Frontal cortex (tissue), 4 donors: ENCODE data around the gene OIP5. TPM values are rescaled to one million over a fixed set of nuclear protein-coding genes. Genes with fewer than 3 reads are reported as not detected.
A peak's percentile ranks its signal among the peaks of the same experiment; 100 is the strongest.
"Not testable (repeated sequence)": the region's sequence is repeated elsewhere in the genome, so short reads cannot be mapped to it uniquely, and the experiment has no call there.

Source experiments
- DNase-seq, 2 donors: peaks; one replicate each; pipeline ENCODE4 v3.0.0; 2012; ENCODE audit warnings: low spot score in 2 of 2
- FAIRE-seq: peaks from 2 replicates; lab custom pipeline; 2012; peaks lifted over from hg19 to GRCh38; lab: Jason Lieb, UNC
- total RNA-seq: library from RNA; depleted of rRNA; stranded (reverse); fragments of >200 nt; gene quantifications from one replicate; pipeline ENCODE4 v1.2.3, GENCODE V29; 2014
- donor health status: control.
- donor health status: control.
- donor health status: control.

OIP5 gene
- total RNA-seq, 1 donor from 2014 or later = 2.4 TPM

- FAIRE-seq (no peak), DNase-seq (no peak)
Observed at GRCh38 chr15:41307679-41308078, 24.7 kb downstream of the OIP5 start.

- DNase-seq (no peak), FAIRE-seq (no peak)
Observed at GRCh38 chr15:41304149-41304770, 28.1 kb downstream of the OIP5 start.

DNA sequence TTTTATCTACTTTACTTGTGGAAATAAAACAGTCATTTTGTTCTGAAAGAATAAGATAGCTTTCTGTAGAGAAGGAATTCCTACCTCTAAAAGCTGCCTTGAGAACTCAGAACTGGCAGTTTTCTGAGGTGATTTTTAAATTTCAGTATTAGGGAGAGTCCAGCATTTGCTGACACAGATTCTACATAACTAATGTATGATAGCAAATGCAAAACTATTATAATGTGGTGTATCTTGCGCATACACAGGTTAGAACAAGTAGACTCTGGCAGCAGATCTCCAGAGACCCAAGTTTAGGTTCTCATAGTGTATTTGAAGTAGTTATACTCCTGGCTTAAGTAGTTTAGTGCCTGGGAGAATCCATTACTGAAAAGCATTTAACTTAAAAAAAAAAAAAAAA, 30.8 kb downstream of the OIP5 start:
- FAIRE-seq (no peak), DNase-seq (no peak)

DNA sequence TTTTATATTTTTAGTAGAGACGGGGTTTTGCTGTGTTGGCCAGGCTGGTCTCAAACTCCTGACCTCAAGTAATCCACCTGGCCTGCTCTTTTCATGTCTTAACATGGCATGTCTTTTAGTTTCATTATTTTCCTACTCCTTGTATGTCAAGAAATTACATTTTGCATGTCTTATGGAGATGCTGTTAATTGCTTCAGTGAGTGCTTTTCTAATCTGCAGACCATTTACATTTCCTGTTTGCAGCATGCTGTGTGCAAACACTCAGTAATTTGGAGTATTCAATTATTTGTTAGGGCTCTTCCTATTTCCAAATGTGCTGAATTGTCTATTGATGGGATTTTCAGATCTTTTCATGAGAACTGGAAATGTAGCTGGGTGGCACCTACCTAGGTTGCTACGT, 31.3 kb downstream of the OIP5 start:
- not testable (repeated sequence) for FAIRE-seq, DNase-seq

DNA sequence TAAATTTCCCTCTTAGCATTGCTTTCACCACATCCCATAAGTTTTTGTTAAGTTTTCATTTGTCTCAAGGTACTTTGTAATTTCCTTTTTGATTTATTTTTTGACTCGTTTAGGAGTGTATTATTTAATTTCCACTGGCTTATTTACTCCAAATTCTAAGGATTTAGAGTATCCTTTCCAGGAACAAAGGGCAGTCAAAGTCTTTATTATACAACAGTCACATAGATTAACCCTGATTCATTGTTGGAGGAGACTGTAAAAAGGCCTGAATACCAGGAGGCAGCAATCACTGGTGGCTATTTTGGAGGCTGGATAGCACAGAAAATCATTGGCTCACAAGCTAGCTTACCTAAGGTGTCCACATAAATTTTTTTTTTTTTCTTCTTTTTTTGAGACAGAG, 39.9 kb downstream of the OIP5 start:
- DNase-seq = no peak
- no peak for FAIRE-seq

GRCh38 chr15:41291065-41291631, 41.2 kb downstream of the OIP5 start:
- DNase-seq (no peak), FAIRE-seq (no peak)

GRCh38 chr15:41289953-41290352, 42.4 kb downstream of the OIP5 start:
- no peak for DNase-seq
- no peak for FAIRE-seq

DNA sequence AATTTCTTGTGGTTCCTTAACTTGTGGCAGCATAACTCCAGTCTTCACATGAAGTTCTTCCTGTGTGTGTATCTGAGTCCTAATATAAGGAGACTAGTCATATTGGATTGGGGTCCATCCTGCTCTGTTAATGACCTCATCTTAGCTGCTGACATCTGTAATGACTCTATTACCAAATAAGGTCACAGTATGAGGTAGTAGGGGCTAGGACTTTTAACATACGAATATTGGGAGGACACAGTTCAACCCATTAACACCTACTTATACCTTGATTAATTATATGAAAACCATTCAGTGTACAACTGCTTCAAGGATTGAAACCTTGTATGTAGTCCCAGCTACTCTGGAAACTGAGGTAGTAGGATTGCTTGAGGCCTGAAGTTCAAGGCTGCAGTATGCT, 43.9 kb downstream of the OIP5 start:
- DNase-seq (no peak), FAIRE-seq (no peak)

GRCh38 chr15:41286665-41287333, 45.6 kb downstream of the OIP5 start:
- no peak for DNase-seq
- no peak for FAIRE-seq

- DNase-seq = no peak
Observed at GRCh38 chr15:41285285-41285684, 47.1 kb downstream of the OIP5 start.

DNA sequence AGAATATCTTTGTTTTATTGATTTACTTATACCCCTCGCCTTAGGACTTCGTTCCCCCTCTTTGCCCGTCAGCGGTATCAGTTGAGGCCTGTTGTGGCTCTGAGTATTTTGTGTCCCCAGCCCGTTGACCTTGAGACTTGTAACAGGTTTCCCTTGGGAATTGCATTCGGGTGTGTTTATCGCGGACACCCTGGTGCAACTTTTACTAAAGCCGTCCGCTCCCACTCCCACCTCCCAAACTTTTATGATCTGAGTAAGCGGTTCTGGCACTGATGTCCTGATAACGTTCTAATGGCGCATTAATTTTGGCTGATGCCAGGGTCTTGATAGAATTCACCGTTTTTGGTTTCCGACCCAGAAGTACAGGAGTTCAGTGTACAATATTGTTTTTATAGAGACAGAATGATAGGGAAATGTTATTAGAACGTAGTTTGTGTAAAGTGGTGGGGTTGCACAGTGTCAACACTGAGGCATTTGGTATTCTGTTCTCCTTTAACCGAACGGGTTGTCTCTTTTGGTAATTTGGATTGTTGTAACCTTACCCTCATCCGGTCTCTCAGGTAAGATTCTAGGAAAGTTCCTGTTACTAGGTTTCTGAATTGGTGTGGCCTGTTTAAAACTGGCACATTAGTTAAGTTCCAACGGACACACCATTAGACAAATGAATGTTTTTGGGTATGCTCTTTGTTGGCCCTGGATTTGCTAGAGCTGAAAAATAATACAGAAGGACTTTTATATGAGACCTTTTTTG, 47.8 kb downstream of the OIP5 start:
- no peak for FAIRE-seq
- DNase-seq = peak; percentile 11 to 18

More at GRCh38 chr15:41285285-41285684, 47.1 kb downstream of the OIP5 start:
- no peak for FAIRE-seq

- peak; percentile 86 for FAIRE-seq
- peak; percentile 92 to 95 for DNase-seq
Observed at GRCh38 chr15:41283653-41284426, 48.6 kb downstream of the OIP5 start.

DNA sequence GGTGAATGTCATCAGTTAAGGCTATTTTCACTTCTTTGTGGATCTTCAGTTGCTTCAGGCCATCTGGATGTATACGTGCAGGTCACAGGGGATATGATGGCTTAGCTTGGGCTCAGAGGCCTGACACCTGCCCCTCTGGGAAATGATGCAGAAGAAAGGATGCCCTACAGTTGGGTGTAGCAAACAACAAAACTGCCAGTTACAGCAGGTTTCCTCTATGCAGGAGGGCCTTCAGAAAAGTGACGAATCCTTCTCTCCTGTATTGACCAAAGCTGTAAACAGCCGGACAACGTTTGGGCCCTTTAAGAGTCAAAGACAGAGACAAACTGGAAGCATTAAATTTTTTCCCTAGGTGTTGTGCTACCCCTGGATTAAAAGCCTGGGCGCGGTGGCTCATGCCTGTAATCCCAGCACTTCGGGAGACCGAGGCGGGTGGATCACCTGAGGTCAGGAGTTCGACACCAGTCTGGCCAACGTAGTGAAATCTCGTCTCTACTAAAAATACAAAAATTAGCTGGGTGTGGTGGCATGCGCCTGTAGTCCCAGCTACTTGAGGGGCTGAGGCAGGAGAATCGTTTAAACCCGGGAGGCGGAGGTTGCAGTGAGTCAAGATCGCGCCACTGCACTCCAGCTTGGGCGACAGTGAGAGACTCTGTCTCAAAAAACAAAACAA, 49.3 kb downstream of the OIP5 start:
- not testable (repeated sequence) for DNase-seq

GRCh38 chr15:41282436-41282835, 50.0 kb downstream of the OIP5 start:
- DNase-seq, FAIRE-seq: not testable (repeated sequence)

More for the DNA sequence above, 49.3 kb downstream of the OIP5 start:
- not testable (repeated sequence) for FAIRE-seq

- FAIRE-seq (no peak), DNase-seq (no peak)
Observed at GRCh38 chr15:41281236-41281635, 51.2 kb downstream of the OIP5 start.

DNA sequence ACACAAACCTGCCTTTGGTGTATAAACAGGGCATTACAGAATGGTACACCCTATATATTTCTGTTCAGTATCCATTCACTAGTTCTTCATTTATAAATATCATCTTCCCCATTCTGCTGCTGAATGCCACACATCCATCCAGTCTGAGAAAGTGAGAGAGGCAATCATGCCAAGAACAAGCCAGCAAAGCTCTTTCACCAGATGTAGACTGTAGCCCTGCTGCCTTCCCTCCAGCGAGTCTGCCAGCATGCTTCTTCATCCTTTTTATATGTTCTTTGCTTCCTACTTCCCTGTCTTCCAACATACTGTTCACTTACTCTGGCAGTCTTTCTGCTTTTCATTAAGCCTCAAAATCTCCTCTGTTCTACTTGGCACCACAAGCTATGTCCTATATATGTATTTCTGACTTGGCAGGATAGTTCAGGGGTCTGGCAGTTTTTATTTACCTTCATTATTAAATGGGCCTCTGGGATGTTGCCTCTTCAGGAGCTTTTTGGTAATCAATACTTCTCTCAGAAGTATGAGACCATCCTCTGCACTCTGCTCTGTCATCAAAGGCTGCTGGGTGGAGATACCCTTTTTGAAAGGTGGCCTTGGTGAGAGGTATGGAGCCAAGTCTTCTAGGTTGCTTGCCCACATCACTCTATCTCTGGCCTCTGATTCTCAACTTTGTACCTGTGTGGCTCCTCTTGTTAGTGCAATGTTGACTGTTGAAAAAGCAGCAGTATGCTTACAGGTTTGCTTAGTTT, 52.7 kb downstream of the OIP5 start:
- FAIRE-seq = no peak
- no peak for DNase-seq

- no peak for DNase-seq
Observed at GRCh38 chr15:41278319-41278718, 54.1 kb downstream of the OIP5 start.

DNA sequence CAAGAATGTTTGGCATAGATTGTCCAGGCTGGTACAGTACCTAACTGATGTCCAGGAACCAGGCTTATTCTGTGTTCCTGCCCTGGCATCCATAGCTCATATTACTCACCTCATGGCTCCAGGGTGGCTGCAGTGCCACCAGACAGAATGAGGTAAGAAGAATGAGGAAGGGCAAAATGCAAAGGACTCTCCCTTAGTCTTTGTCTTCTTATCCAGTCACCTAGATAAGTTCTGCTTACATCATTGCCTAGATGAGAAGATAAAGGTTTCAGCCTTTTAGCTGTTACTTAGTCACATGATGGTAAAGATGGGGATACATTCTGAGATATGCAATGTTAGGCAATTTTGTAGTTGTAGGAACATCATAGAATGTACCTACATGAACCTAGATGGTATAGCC, 55.6 kb downstream of the OIP5 start:
- FAIRE-seq = no peak

More at GRCh38 chr15:41278319-41278718, 54.1 kb downstream of the OIP5 start:
- FAIRE-seq = no peak

GRCh38 chr15:41269887-41270286, 62.5 kb downstream of the OIP5 start:
- DNase-seq = no peak
- FAIRE-seq = no peak

More for the DNA sequence above, 55.6 kb downstream of the OIP5 start:
- no peak for DNase-seq
